Panc1 (cell line): Measurements from ENCODE around the gene RPS2. TPM values are rescaled to one million over a fixed set of nuclear protein-coding genes. Genes with fewer than 3 reads are reported as not detected.

Experiments
- ATAC-seq: fragments of 200-7000 bp; cut with Tn5 transposase; 2 replicates; pipeline ENCODE4 v1.9.1; 2020; ENCODE audit warnings: mild to moderate bottlenecking, moderate library complexity
- BruUV-seq: library from RNA; stranded (reverse); fragments of 400-500 nt; replicated peaks from 2 replicates; lab custom pipeline; 2021; lab: Mats Ljungman, UMichigan
- CTCF ChIA-PET: fragments of 300-600 bp; sonication (Branson Sonifier 250); formaldehyde crosslinking; loops from one replicate; lab custom pipeline; 2022; ENCODE audit warnings: antibody characterized with exemption; lab: Charles Lee
- POLR2A ChIA-PET: fragments of 300-600 bp; sonication (Branson Sonifier 250); formaldehyde crosslinking; loops from one replicate; lab custom pipeline; 2022; ENCODE audit warnings: antibody characterized with exemption; lab: Charles Lee
- DNase-seq: peaks from one replicate; pipeline ENCODE4 v3.0.0-alpha.2; 2010; ENCODE audit warnings: low read depth, low spot score
- H3K27ac ChIP-seq: 2 replicates; pipeline ENCODE4 v1.5.1; 2011; ENCODE audit warnings: mild to moderate bottlenecking, low read length, inconsistent platforms
- H3K27me3 ChIP-seq: fragments of 200-500 bp; sonication (Bioruptor generic); 2 replicates; pipeline ENCODE4 v1.6.0; 2014; ENCODE audit warnings: low read length, inconsistent platforms; ENCODE audit not compliant: control insufficient read depth, insufficient read depth
- H3K36me3 ChIP-seq: fragments of 200-500 bp; sonication (Bioruptor generic); 2 replicates; pipeline ENCODE4 v1.5.1; 2014; ENCODE audit warnings: inconsistent platforms, mild to moderate bottlenecking, low read length, moderate library complexity; ENCODE audit not compliant: control insufficient read depth, insufficient read depth
- H3K4me1 ChIP-seq: 2 replicates; pipeline ENCODE4 v1.5.1; 2011; ENCODE audit warnings: inconsistent platforms, mild to moderate bottlenecking, low read length, moderate library complexity; ENCODE audit not compliant: control insufficient read depth, insufficient read depth
- H3K4me3 ChIP-seq, 2 experiments: 2 replicates each; pipeline ENCODE4 v1.5.1; 2011 to 2012; ENCODE audit warnings: low read depth in 2 of 2, low read length in 2 of 2, mild to moderate bottlenecking in 2 of 2, inconsistent platforms in 1 of 2, moderate library complexity in 1 of 2
- H3K9me3 ChIP-seq: fragments of 200-500 bp; sonication (Bioruptor generic); 2 replicates; pipeline ENCODE4 v1.5.1; 2014; ENCODE audit warnings: low read depth, mild to moderate bottlenecking, inconsistent platforms, low read length, moderate library complexity; ENCODE audit not compliant: control insufficient read depth, insufficient read depth
- POLR2AphosphoS5 ChIP-seq: IDR thresholded peaks from 2 replicates; pipeline ENCODE4 v1.6.1; 2012; ENCODE audit warnings: mild to moderate bottlenecking, low read depth, low read length, moderate library complexity
- SIN3A ChIP-seq: IDR thresholded peaks from 2 replicates; pipeline ENCODE4 v1.6.1; 2012; ENCODE audit warnings: low read depth, mild to moderate bottlenecking, low read length, moderate library complexity, borderline replicate concordance; ENCODE audit not compliant: insufficient read depth
- TCF7L2 ChIP-seq: IDR thresholded peaks from 2 replicates; pipeline ENCODE4 v1.6.1; 2011; ENCODE audit warnings: mild to moderate bottlenecking, low read depth, low read length, inconsistent platforms
- in situ Hi-C: cut with HindIII; loops from 2 replicates; pipeline ENCODE4 v1.10.0; 2016; ENCODE audit warnings: low sequenced_read_pairs, low pct_unique_long_range_greater_than_20kb
- intact Hi-C: fragments of 100-400 bp; cut with micrococcal nuclease; formaldehyde crosslinking; loops from one replicate; pipeline ENCODE4 v1.10.0; 2022; ENCODE audit not compliant: unreplicated experiment
- total RNA-seq: library from RNA; stranded (reverse); gene quantifications from one replicate; pipeline ENCODE4 v1.2.1, GENCODE V29; 2021; ENCODE audit not compliant: unreplicated experiment
- TF ChIP-seq, protein P1 (sequence below): fragments of 450-650 bp; IDR thresholded peaks from 2 replicates; pipeline ENCODE4 v1.5.1; 2017; ENCODE audit warnings: mild to moderate bottlenecking
- TF ChIP-seq, protein P2 (sequence below), 2 experiments: IDR thresholded peaks; 2 replicates each; pipeline ENCODE4 v1.6.1; 2011 to 2012; ENCODE audit warnings: low read depth in 2 of 2, control low read depth in 1 of 2, low read length in 1 of 2, mild to moderate bottlenecking in 1 of 2, moderate library complexity in 1 of 2; ENCODE audit not compliant: insufficient read depth in 1 of 2

RPS2 gene
- total RNA-seq, 1 experiment from 2014 or later: 2,794 TPM

DNA sequence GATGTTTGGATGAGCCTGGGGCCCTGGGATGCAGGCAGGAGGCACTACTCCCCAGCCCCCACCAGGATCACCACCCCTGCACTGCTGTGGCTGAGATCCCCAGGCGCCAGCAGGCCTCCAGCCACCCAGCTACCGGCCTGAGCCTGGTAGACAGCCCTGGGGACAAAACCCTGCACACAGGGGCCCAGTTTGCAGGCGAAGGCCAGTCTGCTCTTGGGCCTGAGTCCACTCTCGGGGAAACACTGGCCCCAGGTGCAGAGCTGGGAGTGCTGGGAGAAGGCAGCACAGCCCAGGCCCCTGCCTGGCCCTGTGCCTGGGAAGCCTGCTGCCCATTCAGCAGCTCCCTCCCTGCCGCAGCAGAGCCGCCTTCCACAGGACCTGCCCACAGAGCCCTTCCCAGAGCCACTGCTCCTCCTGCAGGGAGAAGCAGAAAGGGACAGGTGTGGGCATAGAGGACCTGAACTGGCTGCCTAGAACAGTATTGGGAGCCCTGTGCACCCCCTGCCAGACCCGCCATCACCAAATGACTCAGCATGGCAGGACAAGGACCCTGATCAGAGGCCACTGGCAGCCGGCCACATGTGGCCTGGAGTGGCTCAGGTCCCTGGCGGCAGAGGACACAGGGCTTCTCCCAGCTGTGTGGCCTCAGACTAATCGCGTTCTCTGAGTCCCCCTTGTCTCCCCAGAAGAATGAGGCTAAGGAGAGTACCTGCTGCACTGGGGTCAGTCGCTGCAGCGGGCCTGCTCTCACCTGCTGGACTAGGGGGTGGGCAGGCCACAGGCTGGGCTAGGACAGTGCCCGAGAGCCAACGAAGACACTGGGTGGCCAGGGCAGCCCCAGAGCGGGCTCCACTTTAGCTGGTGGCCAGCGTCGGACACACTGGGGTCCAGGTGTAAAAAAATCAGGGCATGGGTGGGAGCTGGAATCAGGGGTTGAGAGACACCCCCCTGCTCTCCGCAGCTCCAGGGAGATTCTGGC, 32.3 kb downstream of the RPS2 start:
- no peak overlapping the region for H3K4me3 ChIP-seq
- H3K27me3 ChIP-seq: no peaks in the 10 kb centered on the region
- DNase-seq: no peak
- in situ Hi-C loops: no loop called here
- no peak overlapping the region for H3K27ac ChIP-seq
- ChIA-PET POLR2A (interaction anchor here (0.5 kb wide), 1 partner anchor 102 kb away, joined by 3 read pairs; no protein-coding TSS in a partner anchor), CTCF (interaction anchor here (0.5 to 0.8 kb wide), 5 partner anchors 50 to 74 kb away, joined by 3 to 6 read pairs (median 3); no protein-coding TSS in a partner anchor)
- H3K9me3 ChIP-seq: no peaks in the 10 kb centered on the region
- H3K36me3 ChIP-seq: no peaks in the 10 kb centered on the region
- no peak for TF ChIP-seq SIN3A
- TF ChIP-seq, protein P1, sequence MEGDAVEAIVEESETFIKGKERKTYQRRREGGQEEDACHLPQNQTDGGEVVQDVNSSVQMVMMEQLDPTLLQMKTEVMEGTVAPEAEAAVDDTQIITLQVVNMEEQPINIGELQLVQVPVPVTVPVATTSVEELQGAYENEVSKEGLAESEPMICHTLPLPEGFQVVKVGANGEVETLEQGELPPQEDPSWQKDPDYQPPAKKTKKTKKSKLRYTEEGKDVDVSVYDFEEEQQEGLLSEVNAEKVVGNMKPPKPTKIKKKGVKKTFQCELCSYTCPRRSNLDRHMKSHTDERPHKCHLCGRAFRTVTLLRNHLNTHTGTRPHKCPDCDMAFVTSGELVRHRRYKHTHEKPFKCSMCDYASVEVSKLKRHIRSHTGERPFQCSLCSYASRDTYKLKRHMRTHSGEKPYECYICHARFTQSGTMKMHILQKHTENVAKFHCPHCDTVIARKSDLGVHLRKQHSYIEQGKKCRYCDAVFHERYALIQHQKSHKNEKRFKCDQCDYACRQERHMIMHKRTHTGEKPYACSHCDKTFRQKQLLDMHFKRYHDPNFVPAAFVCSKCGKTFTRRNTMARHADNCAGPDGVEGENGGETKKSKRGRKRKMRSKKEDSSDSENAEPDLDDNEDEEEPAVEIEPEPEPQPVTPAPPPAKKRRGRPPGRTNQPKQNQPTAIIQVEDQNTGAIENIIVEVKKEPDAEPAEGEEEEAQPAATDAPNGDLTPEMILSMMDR: peak; percentile 76
- peak; percentile 77 for ATAC-seq
- H3K4me1 ChIP-seq: peaks cover 8% of the 10 kb centered on the region
- BruUV-seq: no TSS peak
- intact Hi-C loops: loop anchor here (5.0 kb wide), 1 partner anchor 70 kb away; no protein-coding TSS in a partner anchor

DNA sequence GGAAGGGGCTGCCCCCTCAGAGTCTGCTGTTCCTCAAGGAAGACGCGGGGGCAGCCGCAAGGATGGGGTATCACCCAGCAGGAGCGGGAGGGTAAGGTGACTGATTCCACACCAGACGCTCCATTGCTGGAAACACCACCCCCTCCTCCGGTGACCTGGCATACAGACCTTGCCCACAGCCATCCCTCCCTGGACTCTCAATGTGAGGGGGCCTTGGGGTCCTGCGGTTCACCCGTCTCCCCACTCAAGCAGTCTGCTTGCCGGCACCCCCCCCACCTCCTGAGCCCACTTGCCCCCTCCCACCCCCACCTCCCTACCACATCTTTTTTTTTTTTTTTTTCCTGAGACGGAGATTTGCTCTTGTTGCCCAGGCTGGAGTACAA, 34.3 kb downstream of the RPS2 start:
- no peak overlapping the region for H3K27ac ChIP-seq
- DNase-seq: no peak
- H3K4me3 ChIP-seq: no peak overlapping the region
- ChIA-PET POLR2A (no interaction called here), CTCF (no interaction called here)
- peaks cover 8% of the 10 kb centered on the region for H3K4me1 ChIP-seq
- in situ Hi-C loops (no loop called here), intact Hi-C loops (loop anchor here (5.0 kb wide), 1 partner anchor 68 kb away; no protein-coding TSS in a partner anchor)
- no peaks in the 10 kb centered on the region for H3K9me3 ChIP-seq
- H3K27me3 ChIP-seq: no peaks in the 10 kb centered on the region
- H3K36me3 ChIP-seq: no peaks in the 10 kb centered on the region
- ATAC-seq: no peak
- TF ChIP-seq POLR2AphosphoS5 (no peak), SIN3A (no peak), TCF7L2 (no peak)
- TF ChIP-seq, protein P1: no peak
- TF ChIP-seq, protein P2, sequence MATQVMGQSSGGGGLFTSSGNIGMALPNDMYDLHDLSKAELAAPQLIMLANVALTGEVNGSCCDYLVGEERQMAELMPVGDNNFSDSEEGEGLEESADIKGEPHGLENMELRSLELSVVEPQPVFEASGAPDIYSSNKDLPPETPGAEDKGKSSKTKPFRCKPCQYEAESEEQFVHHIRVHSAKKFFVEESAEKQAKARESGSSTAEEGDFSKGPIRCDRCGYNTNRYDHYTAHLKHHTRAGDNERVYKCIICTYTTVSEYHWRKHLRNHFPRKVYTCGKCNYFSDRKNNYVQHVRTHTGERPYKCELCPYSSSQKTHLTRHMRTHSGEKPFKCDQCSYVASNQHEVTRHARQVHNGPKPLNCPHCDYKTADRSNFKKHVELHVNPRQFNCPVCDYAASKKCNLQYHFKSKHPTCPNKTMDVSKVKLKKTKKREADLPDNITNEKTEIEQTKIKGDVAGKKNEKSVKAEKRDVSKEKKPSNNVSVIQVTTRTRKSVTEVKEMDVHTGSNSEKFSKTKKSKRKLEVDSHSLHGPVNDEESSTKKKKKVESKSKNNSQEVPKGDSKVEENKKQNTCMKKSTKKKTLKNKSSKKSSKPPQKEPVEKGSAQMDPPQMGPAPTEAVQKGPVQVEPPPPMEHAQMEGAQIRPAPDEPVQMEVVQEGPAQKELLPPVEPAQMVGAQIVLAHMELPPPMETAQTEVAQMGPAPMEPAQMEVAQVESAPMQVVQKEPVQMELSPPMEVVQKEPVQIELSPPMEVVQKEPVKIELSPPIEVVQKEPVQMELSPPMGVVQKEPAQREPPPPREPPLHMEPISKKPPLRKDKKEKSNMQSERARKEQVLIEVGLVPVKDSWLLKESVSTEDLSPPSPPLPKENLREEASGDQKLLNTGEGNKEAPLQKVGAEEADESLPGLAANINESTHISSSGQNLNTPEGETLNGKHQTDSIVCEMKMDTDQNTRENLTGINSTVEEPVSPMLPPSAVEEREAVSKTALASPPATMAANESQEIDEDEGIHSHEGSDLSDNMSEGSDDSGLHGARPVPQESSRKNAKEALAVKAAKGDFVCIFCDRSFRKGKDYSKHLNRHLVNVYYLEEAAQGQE (IDR thresholded peaks at IDR 0.05; ENCODE audit: insufficient read depth in 1 of 2, low read depth in 2 of 2, low read length in 1 of 2): no peak
- BruUV-seq: no TSS peak
